Gastrocnemius medialis (tissue), 4 donors: ENCODE measurements around the gene PTER.

Experiments used
- POLR2A ChIP-seq, 2 donors: fragments of 450-650 bp; IDR thresholded peaks; one replicate each; pipeline ENCODE4 v1.6.1; 2017; ENCODE audit warnings: antibody characterized with exemption in 2 of 2, mild to moderate bottlenecking in 2 of 2, moderate library complexity in 2 of 2
- TF ChIP-seq, protein P1 (sequence below), 5 experiments: fragments of 450-650 bp in 3 of 5; fragments of 200-600 bp in 2 of 5; sonication (generic) in 2 of 5; IDR thresholded peaks in 4 of 5; conservative IDR thresholded peaks in 1 of 5; 1 replicate in 4 of 5; 2 replicates in 1 of 5; pipeline ENCODE4 v1.5.1; 2016 to 2019; ENCODE audit warnings: antibody characterized with exemption in 5 of 5, mild to moderate bottlenecking in 3 of 5, moderate library complexity in 3 of 5

DNA sequence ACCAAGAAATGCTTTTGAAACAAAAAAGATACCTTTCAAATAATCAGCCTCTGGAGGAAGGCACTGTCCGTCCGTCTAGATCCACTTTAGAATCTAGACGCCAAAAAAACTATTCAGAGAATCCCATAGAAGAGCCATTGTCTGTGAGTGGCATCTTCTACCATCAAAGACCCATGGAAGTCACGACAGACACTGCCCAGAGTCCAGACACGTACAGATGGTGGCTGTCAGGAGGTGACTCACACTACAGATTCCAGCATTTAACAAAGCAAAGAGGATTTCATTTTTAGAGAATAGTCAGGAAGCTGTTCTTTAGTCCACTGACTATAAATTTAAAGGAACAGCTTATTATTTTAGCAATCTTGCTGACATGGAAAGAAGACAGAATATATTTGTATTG is 73.2 kb downstream of the PTER start:
- TF ChIP-seq, protein P1, sequence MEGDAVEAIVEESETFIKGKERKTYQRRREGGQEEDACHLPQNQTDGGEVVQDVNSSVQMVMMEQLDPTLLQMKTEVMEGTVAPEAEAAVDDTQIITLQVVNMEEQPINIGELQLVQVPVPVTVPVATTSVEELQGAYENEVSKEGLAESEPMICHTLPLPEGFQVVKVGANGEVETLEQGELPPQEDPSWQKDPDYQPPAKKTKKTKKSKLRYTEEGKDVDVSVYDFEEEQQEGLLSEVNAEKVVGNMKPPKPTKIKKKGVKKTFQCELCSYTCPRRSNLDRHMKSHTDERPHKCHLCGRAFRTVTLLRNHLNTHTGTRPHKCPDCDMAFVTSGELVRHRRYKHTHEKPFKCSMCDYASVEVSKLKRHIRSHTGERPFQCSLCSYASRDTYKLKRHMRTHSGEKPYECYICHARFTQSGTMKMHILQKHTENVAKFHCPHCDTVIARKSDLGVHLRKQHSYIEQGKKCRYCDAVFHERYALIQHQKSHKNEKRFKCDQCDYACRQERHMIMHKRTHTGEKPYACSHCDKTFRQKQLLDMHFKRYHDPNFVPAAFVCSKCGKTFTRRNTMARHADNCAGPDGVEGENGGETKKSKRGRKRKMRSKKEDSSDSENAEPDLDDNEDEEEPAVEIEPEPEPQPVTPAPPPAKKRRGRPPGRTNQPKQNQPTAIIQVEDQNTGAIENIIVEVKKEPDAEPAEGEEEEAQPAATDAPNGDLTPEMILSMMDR (IDR thresholded peaks at IDR 0.05 in 4 of 5, conservative IDR thresholded peaks at IDR 0.05 in 1 of 5): no peak
- no peak for TF ChIP-seq POLR2A (IDR thresholded peaks at IDR 0.05)
